Mononuclear cell (primary cell): ENCODE measurements around the gene RTBDN. TPM values are rescaled to one million over a fixed set of nuclear protein-coding genes. Genes with fewer than 3 reads are reported as not detected.

Experiments used
- total RNA-seq: library from RNA; depleted of rRNA; stranded (reverse); fragments of >200 nt; gene quantifications from one replicate; pipeline ENCODE4 v1.2.3, GENCODE V29; 2012

Gene RTBDN
- total RNA-seq, 1 donor, result 0.21 TPM

Other genes starting within 250 kb of the RTBDN start
- 5.6 TPM for gene ZNF490, start 223.8 kb downstream of the RTBDN start, total RNA-seq
- gene ZNF791, start 223.7 kb downstream of the RTBDN start, total RNA-seq, result 52.8 TPM
- gene MAN2B1, start 167.8 kb downstream of the RTBDN start, total RNA-seq, result 143 TPM
- 3.4 TPM for gene WDR83, start 167.8 kb downstream of the RTBDN start, total RNA-seq
- 63.2 TPM for gene DHPS, start 152.7 kb downstream of the RTBDN start, total RNA-seq
- gene GNG14, start 146.6 kb downstream of the RTBDN start, total RNA-seq, result not detected
- 2.0 TPM for gene FBXW9, start 137.9 kb downstream of the RTBDN start, total RNA-seq
- gene TNPO2, start 110.6 kb downstream of the RTBDN start, total RNA-seq, result 20.3 TPM
- 194 TPM for gene TRIR, start 99.9 kb downstream of the RTBDN start, total RNA-seq
- 28.7 TPM for gene GET3, start 97.1 kb downstream of the RTBDN start, total RNA-seq
- gene BEST2, start 82.8 kb downstream of the RTBDN start, total RNA-seq, result not detected
- 8.3 TPM for gene HOOK2, start 59.0 kb downstream of the RTBDN start, total RNA-seq
- gene JUNB, start 43.1 kb downstream of the RTBDN start, total RNA-seq, result 5,180 TPM
- 55.5 TPM for gene PRDX2, start 32.8 kb downstream of the RTBDN start, total RNA-seq
- gene THSD8, start 32.5 kb downstream of the RTBDN start, total RNA-seq, result not detected
- 1.4 TPM for gene RNASEH2A, start 28.0 kb downstream of the RTBDN start, total RNA-seq
- gene MAST1, start 3.9 kb upstream of the RTBDN start, total RNA-seq, result 0.52 TPM
- gene DNASE2, start 46.9 kb upstream of the RTBDN start, total RNA-seq, result 17.2 TPM
- gene KLF1, start 52.6 kb upstream of the RTBDN start, total RNA-seq, result not detected
- 12.9 TPM for gene GCDH, start 56.6 kb upstream of the RTBDN start, total RNA-seq
- gene SYCE2, start 84.7 kb upstream of the RTBDN start, total RNA-seq, result 0.84 TPM
- 12.2 TPM for gene FARSA, start 99.1 kb upstream of the RTBDN start, total RNA-seq
- 434 TPM for gene CALR, start 104.0 kb upstream of the RTBDN start, total RNA-seq
- 48.8 TPM for gene RAD23A, start 111.3 kb upstream of the RTBDN start, total RNA-seq
- gene GADD45GIP1, start 122.6 kb upstream of the RTBDN start, total RNA-seq, result 5.2 TPM
- not detected for gene DAND5, start 135.0 kb upstream of the RTBDN start, total RNA-seq
- 1.9 TPM for gene NFIX, start 160.9 kb upstream of the RTBDN start, total RNA-seq